OCI-LY3 (cell line): ENCODE measurements around the gene CORO2B.

ENCODE experiments used
- H2AFZ ChIP-seq: fragments of 200-600, 300-600 bp; shearing (Covaris generic); 2 replicates; pipeline ENCODE4 v1.6.0; 2014; ENCODE audit warnings: antibody characterized with exemption, low read depth, low read length
- H3K27ac ChIP-seq: fragments of 200-600, 300-600 bp; sonication (generic); 2 replicates; pipeline ENCODE4 v1.5.1; 2014; ENCODE audit warnings: mild to moderate bottlenecking, low read length, moderate library complexity, mixed read lengths
- H3K27me3 ChIP-seq: fragments of 200-600, 300-600 bp; sonication (generic); 2 replicates; pipeline ENCODE4 v1.6.1; 2014; ENCODE audit warnings: low read depth, low read length, mixed read lengths
- H3K36me3 ChIP-seq: fragments of 200-600, 300-600 bp; sonication (generic); replicated peaks from 2 replicates; pipeline ENCODE3; 2014; ENCODE audit warnings: low read depth, low read length, mixed read lengths
- H3K4me1 ChIP-seq: fragments of 300-600, 200-600 bp; sonication (generic); 2 replicates; pipeline ENCODE4 v1.6.1; 2014; ENCODE audit warnings: low read length, mixed read lengths
- H3K4me2 ChIP-seq: fragments of 200-600, 300-600 bp; sonication (generic); 2 replicates; pipeline ENCODE4 v1.6.1; 2014; ENCODE audit warnings: low read length, mixed read lengths
- H3K4me3 ChIP-seq: fragments of 300-600, 200-600 bp; sonication (generic); 2 replicates; pipeline ENCODE4 v1.5.1; 2014; ENCODE audit warnings: antibody characterized with exemption, mild to moderate bottlenecking, low read length, moderate library complexity
- H3K79me2 ChIP-seq: fragments of 300-600, 200-600 bp; shearing (Covaris generic); 2 replicates; pipeline ENCODE4 v1.6.1; 2014; ENCODE audit warnings: mild to moderate bottlenecking, low read length, mixed read lengths
- H3K9ac ChIP-seq: fragments of 300-600, 200-600 bp; shearing (Covaris generic); 2 replicates; pipeline ENCODE4 v1.6.0; 2014; ENCODE audit warnings: mild to moderate bottlenecking, low read length, moderate library complexity
- H3K9me3 ChIP-seq: fragments of 200-600, 300-600 bp; shearing (Covaris generic); 2 replicates; pipeline ENCODE4 v1.6.1; 2014; ENCODE audit warnings: low read length, mixed read lengths; ENCODE audit not compliant: insufficient read depth
- H4K20me1 ChIP-seq: fragments of 200-600, 300-600 bp; sonication (generic); 2 replicates; pipeline ENCODE4 v1.6.1; 2016; ENCODE audit warnings: low read length, mixed read lengths; ENCODE audit not compliant: insufficient read depth
- EZH2phosphoT487 ChIP-seq: fragments of 200-600 bp; shearing (Covaris generic); IDR thresholded peaks from 2 replicates; pipeline ENCODE4 v1.6.1; 2018; ENCODE audit warnings: antibody characterized with exemption, mixed run types, low read depth
- TF ChIP-seq, protein P1 (sequence below): fragments of 200-600, 300-600 bp; sonication (generic); IDR thresholded peaks from 2 replicates; pipeline ENCODE4 v1.5.1; 2014; ENCODE audit warnings: antibody characterized with exemption, low read length, low read depth

CORO2B gene

GRCh38 chr15:68626739-68627138 is 47.9 kb downstream of the CORO2B start:
- Histone ChIP-seq H3K9me3 (no peaks in the 10 kb centered on the region), H3K27ac (no peak overlapping the region), H3K9ac (no peak overlapping the region), H4K20me1 (no peaks in the 10 kb centered on the region), H3K27me3 (peaks cover 74% of the 10 kb centered on the region), H3K4me2 (no peak overlapping the region), H3K4me1 (peaks cover 6% of the 10 kb centered on the region; the same call in 1 of the 2 replicates), H3K4me3 (no peak overlapping the region), H3K79me2 (no peaks in the 10 kb centered on the region), H2AFZ (no peak overlapping the region), H3K36me3 (no peaks in the 10 kb centered on the region)
- TF ChIP-seq, protein P1, sequence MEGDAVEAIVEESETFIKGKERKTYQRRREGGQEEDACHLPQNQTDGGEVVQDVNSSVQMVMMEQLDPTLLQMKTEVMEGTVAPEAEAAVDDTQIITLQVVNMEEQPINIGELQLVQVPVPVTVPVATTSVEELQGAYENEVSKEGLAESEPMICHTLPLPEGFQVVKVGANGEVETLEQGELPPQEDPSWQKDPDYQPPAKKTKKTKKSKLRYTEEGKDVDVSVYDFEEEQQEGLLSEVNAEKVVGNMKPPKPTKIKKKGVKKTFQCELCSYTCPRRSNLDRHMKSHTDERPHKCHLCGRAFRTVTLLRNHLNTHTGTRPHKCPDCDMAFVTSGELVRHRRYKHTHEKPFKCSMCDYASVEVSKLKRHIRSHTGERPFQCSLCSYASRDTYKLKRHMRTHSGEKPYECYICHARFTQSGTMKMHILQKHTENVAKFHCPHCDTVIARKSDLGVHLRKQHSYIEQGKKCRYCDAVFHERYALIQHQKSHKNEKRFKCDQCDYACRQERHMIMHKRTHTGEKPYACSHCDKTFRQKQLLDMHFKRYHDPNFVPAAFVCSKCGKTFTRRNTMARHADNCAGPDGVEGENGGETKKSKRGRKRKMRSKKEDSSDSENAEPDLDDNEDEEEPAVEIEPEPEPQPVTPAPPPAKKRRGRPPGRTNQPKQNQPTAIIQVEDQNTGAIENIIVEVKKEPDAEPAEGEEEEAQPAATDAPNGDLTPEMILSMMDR: no peak
- no peak for TF ChIP-seq EZH2phosphoT487

DNA sequence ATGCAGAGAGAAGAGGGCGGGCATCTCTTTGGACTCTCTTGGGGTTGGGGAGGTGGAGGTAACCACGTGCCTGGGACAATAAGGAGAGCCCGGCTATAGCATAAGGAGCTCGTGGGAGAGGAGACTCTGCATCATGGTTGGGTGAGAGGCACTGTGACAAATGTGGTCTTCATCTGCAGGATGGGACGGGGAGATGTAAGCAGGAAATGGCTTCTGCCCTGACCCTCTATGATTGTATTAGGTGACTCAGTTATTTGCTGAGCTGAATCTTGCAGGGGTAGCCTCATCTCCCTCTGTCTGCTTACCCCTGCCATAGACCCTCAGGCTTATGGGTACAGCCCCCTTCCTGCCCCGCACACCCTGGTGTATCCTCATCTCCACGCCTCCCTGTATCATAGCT is 48.7 kb downstream of the CORO2B start:
- Histone ChIP-seq H3K4me1 (peaks cover 6% of the 10 kb centered on the region; the same call in 1 of the 2 replicates), H3K27me3 (peaks cover 74% of the 10 kb centered on the region), H2AFZ (no peak overlapping the region), H3K27ac (no peak overlapping the region), H3K4me3 (no peak overlapping the region), H3K36me3 (no peaks in the 10 kb centered on the region), H3K79me2 (no peaks in the 10 kb centered on the region), H4K20me1 (no peaks in the 10 kb centered on the region), H3K9ac (no peak overlapping the region), H3K4me2 (no peak overlapping the region), H3K9me3 (no peaks in the 10 kb centered on the region)
- TF ChIP-seq, protein P1: no peak
- no peak for TF ChIP-seq EZH2phosphoT487

DNA sequence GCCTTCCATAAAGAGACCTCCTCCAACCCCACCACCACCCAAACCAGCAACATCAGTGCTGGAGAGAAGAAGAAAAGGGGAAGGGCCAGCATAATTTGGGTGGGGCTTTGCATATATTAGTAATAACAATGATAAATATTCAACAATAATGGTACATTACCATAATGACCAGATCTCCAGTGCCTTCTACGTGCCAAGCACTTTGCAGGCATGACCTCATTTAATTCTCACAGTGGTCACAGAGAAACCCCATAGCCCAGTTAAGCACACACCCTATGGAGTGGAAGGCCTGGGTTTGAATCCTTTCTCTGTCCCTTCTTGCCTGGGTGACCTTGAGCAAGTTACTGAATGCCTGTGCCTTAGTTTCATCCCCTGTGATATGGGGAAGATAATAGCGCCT is 49.2 kb downstream of the CORO2B start:
- Histone ChIP-seq H3K9me3 (no peaks in the 10 kb centered on the region), H3K27me3 (peaks cover 70% of the 10 kb centered on the region), H4K20me1 (no peaks in the 10 kb centered on the region), H3K27ac (no peak overlapping the region), H3K4me3 (no peak overlapping the region), H3K9ac (no peak overlapping the region), H2AFZ (no peak overlapping the region), H3K79me2 (no peaks in the 10 kb centered on the region), H3K36me3 (no peaks in the 10 kb centered on the region), H3K4me1 (peaks cover 6% of the 10 kb centered on the region; the same call in 1 of the 2 replicates), H3K4me2 (no peak overlapping the region)
- no peak for TF ChIP-seq EZH2phosphoT487
- TF ChIP-seq, protein P1: no peak

GRCh38 chr15:68629519-68630210 is 50.9 kb downstream of the CORO2B start:
- no peaks in the 10 kb centered on the region for H3K36me3 ChIP-seq
- H3K9me3 ChIP-seq: no peaks in the 10 kb centered on the region
- no peaks in the 10 kb centered on the region for H3K79me2 ChIP-seq
- no peak overlapping the region for H3K4me2 ChIP-seq
- H2AFZ ChIP-seq: no peak overlapping the region
- H4K20me1 ChIP-seq: no peaks in the 10 kb centered on the region
- H3K27ac ChIP-seq: no peak overlapping the region
- H3K27me3 ChIP-seq: peaks cover 58% of the 10 kb centered on the region
- no peaks in the 10 kb centered on the region for H3K4me1 ChIP-seq
- H3K9ac ChIP-seq: no peak overlapping the region
- no peak for TF ChIP-seq EZH2phosphoT487
- TF ChIP-seq, protein P1: no peak
- no peak overlapping the region for H3K4me3 ChIP-seq
